ENCODE data around the gene JARID2. TPM values are rescaled to one million over a fixed set of nuclear protein-coding genes. Genes with fewer than 3 reads are reported as not detected.

The JARID2 gene
- total and polyA plus RNA-seq, 4 donors: 1.4 to 12.3 (median 3.4) TPM

DNA sequence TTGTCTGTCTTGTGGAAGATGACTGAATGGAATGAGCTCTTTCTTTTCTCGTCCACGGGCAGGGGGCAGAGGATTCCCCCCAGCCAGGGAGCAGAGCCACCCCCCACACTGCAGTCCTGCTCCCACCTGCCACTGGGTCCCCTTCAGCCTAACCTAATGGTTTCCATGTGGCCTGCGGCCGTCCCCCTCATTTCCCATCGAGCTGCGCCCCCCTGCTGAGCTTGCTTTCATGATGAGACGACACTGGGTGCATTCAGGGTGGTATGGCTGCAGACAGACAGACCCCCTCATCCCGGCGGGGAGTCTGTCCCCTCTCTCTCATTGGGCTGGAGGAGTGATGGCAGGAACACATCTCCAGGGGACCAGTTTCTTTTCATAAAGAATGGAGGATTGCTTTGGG is 276.2 kb downstream of the JARID2 start:
- H3K27me3 ChIP-seq (ENCODE audit: control insufficient read depth in 4 of 4, insufficient read depth in 4 of 4, low read length in 3 of 4): no peaks in the 10 kb centered on the region
- no peaks in the 10 kb centered on the region for H3K9me3 ChIP-seq (ENCODE audit: control insufficient read depth in 4 of 4, low read length in 3 of 4)
- H3K9ac ChIP-seq (ENCODE audit: low read depth in 1 of 2, low read length in 2 of 2): no peak overlapping the region
- H3K36me3 ChIP-seq (ENCODE audit: control insufficient read depth in 4 of 4, insufficient read depth in 3 of 4, low read depth in 1 of 4, low read length in 3 of 4): peaks cover 2 to 37% (median 11%) of the 10 kb centered on the region in 4 donors
- no peaks in the 10 kb centered on the region for H3K4me1 ChIP-seq (ENCODE audit: control insufficient read depth in 4 of 4, insufficient read depth in 4 of 4, low read length in 3 of 4)
- no peak for TF ChIP-seq FOXA2 (IDR thresholded peaks at IDR 0.05)
- TF ChIP-seq RXRA (IDR thresholded peaks at IDR 0.05): no peak
- TF ChIP-seq GABPA (IDR thresholded peaks at IDR 0.05 in 1 of 2, conservative IDR thresholded peaks at IDR 0.05 in 1 of 2): no peak
- TF ChIP-seq EGR1 (IDR thresholded peaks at IDR 0.05; ENCODE audit: low read depth in 2 of 2): no peak
- H3K4me3 ChIP-seq (ENCODE audit: low read depth in 1 of 3, low read length in 3 of 3): no peak overlapping the region
- no peak for DNase-seq (ENCODE audit: low spot score)
- WGBS: 95% methylated on average over 9 of the region's 9 CpGs
- no peak overlapping the region for H3K27ac ChIP-seq (ENCODE audit: low read depth in 1 of 2, low read length in 2 of 2)

DNA sequence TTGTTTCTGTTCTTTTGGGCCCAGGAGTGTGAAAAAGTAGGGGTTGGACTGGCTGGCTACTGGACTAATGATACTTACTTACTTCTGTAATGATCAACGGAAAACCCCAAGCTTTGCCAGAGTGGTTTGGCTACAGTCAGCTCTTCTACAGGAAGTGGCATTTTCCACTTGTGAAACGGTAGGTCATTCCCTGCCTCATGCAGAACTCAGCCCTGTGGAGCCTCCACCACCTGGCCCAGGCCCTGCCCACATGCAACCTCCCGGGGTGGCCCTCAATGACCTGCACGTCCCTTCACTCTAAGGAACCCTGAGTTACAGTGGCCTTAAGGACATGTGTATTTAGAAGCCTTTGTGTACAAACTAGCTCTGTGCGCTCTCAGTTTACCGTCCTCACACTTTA is 276.6 kb downstream of the JARID2 start:
- H3K36me3 ChIP-seq (ENCODE audit: control insufficient read depth in 4 of 4, insufficient read depth in 3 of 4, low read depth in 1 of 4, low read length in 3 of 4): peaks cover 2 to 33% (median 11%) of the 10 kb centered on the region in 4 donors
- H3K4me1 ChIP-seq (ENCODE audit: control insufficient read depth in 4 of 4, insufficient read depth in 4 of 4, low read length in 3 of 4): no peaks in the 10 kb centered on the region
- no peaks in the 10 kb centered on the region for H3K27me3 ChIP-seq (ENCODE audit: control insufficient read depth in 4 of 4, insufficient read depth in 4 of 4, low read length in 3 of 4)
- no peak overlapping the region for H3K9ac ChIP-seq (ENCODE audit: low read depth in 1 of 2, low read length in 2 of 2)
- no peaks in the 10 kb centered on the region for H3K9me3 ChIP-seq (ENCODE audit: control insufficient read depth in 4 of 4, low read length in 3 of 4)
- no peak overlapping the region for H3K4me3 ChIP-seq (ENCODE audit: low read depth in 1 of 3, low read length in 3 of 3)
- TF ChIP-seq, protein P1, sequence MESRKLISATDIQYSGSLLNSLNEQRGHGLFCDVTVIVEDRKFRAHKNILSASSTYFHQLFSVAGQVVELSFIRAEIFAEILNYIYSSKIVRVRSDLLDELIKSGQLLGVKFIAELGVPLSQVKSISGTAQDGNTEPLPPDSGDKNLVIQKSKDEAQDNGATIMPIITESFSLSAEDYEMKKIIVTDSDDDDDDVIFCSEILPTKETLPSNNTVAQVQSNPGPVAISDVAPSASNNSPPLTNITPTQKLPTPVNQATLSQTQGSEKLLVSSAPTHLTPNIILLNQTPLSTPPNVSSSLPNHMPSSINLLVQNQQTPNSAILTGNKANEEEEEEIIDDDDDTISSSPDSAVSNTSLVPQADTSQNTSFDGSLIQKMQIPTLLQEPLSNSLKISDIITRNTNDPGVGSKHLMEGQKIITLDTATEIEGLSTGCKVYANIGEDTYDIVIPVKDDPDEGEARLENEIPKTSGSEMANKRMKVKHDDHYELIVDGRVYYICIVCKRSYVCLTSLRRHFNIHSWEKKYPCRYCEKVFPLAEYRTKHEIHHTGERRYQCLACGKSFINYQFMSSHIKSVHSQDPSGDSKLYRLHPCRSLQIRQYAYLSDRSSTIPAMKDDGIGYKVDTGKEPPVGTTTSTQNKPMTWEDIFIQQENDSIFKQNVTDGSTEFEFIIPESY (IDR thresholded peaks at IDR 0.05): no peak
- TF ChIP-seq, protein P2, sequence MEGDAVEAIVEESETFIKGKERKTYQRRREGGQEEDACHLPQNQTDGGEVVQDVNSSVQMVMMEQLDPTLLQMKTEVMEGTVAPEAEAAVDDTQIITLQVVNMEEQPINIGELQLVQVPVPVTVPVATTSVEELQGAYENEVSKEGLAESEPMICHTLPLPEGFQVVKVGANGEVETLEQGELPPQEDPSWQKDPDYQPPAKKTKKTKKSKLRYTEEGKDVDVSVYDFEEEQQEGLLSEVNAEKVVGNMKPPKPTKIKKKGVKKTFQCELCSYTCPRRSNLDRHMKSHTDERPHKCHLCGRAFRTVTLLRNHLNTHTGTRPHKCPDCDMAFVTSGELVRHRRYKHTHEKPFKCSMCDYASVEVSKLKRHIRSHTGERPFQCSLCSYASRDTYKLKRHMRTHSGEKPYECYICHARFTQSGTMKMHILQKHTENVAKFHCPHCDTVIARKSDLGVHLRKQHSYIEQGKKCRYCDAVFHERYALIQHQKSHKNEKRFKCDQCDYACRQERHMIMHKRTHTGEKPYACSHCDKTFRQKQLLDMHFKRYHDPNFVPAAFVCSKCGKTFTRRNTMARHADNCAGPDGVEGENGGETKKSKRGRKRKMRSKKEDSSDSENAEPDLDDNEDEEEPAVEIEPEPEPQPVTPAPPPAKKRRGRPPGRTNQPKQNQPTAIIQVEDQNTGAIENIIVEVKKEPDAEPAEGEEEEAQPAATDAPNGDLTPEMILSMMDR (IDR thresholded peaks at IDR 0.05; ENCODE audit: low read depth, low read length, missing input control): no peak
- TF ChIP-seq, protein P3, sequence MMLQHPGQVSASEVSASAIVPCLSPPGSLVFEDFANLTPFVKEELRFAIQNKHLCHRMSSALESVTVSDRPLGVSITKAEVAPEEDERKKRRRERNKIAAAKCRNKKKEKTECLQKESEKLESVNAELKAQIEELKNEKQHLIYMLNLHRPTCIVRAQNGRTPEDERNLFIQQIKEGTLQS (IDR thresholded peaks at IDR 0.05): no peak
- no peak for TF ChIP-seq FOXA2 (IDR thresholded peaks at IDR 0.05)
- TF ChIP-seq RAD21 (IDR thresholded peaks at IDR 0.05): no peak
- TF ChIP-seq JUND (IDR thresholded peaks at IDR 0.05): no peak
- no peak for TF ChIP-seq YY1 (IDR thresholded peaks at IDR 0.05)
- TF ChIP-seq HNF4A (conservative IDR thresholded peaks at IDR 0.05): no peak
- TF ChIP-seq, protein P4, sequence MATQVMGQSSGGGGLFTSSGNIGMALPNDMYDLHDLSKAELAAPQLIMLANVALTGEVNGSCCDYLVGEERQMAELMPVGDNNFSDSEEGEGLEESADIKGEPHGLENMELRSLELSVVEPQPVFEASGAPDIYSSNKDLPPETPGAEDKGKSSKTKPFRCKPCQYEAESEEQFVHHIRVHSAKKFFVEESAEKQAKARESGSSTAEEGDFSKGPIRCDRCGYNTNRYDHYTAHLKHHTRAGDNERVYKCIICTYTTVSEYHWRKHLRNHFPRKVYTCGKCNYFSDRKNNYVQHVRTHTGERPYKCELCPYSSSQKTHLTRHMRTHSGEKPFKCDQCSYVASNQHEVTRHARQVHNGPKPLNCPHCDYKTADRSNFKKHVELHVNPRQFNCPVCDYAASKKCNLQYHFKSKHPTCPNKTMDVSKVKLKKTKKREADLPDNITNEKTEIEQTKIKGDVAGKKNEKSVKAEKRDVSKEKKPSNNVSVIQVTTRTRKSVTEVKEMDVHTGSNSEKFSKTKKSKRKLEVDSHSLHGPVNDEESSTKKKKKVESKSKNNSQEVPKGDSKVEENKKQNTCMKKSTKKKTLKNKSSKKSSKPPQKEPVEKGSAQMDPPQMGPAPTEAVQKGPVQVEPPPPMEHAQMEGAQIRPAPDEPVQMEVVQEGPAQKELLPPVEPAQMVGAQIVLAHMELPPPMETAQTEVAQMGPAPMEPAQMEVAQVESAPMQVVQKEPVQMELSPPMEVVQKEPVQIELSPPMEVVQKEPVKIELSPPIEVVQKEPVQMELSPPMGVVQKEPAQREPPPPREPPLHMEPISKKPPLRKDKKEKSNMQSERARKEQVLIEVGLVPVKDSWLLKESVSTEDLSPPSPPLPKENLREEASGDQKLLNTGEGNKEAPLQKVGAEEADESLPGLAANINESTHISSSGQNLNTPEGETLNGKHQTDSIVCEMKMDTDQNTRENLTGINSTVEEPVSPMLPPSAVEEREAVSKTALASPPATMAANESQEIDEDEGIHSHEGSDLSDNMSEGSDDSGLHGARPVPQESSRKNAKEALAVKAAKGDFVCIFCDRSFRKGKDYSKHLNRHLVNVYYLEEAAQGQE (IDR thresholded peaks at IDR 0.05): no peak
- TF ChIP-seq EGR1 (IDR thresholded peaks at IDR 0.05; ENCODE audit: low read depth in 2 of 2): no peak
- TF ChIP-seq HNF4G (IDR thresholded peaks at IDR 0.05): no peak
- no peak for TF ChIP-seq SP1 (IDR thresholded peaks at IDR 0.05)
- no peak for TF ChIP-seq TAF1 (conservative IDR thresholded peaks at IDR 0.05)
- TF ChIP-seq GABPA (IDR thresholded peaks at IDR 0.05 in 1 of 2, conservative IDR thresholded peaks at IDR 0.05 in 1 of 2): no peak
- TF ChIP-seq NR2F2 (IDR thresholded peaks at IDR 0.05): no peak
- TF ChIP-seq, protein P5, sequence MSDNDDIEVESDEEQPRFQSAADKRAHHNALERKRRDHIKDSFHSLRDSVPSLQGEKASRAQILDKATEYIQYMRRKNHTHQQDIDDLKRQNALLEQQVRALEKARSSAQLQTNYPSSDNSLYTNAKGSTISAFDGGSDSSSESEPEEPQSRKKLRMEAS (IDR thresholded peaks at IDR 0.05): no peak
- TF ChIP-seq FOXA1 (IDR thresholded peaks at IDR 0.05): no peak
- TF ChIP-seq RXRA (IDR thresholded peaks at IDR 0.05): no peak
- WGBS: 69% methylated on average over 6 of the region's 6 CpGs
- no peak for DNase-seq (ENCODE audit: low spot score)
- no peak overlapping the region for H3K27ac ChIP-seq (ENCODE audit: low read depth in 1 of 2, low read length in 2 of 2)

All from liver (tissue), 9 donors.